VCaP (cell line): Measurements from ENCODE around the gene SYCP3.
"Not testable (repeated sequence)": the region's sequence is repeated elsewhere in the genome, so short reads cannot be mapped to it uniquely, and the experiment has no call there.

ENCODE experiments used
- H3K27ac ChIP-seq: fragments of 450-650 bp; 2 replicates; pipeline ENCODE4 v1.5.1; 2017
- CTCF ChIP-seq: fragments of 450-650 bp; conservative IDR thresholded peaks from 2 replicates; pipeline ENCODE4 v1.5.1; 2017; ENCODE audit warnings: mild to moderate bottlenecking, moderate library complexity

SYCP3 gene

GRCh38 chr12:101694986-101695385, 44.3 kb downstream of the SYCP3 start:
- peak overlapping the region; percentile 98 for H3K27ac ChIP-seq
- no peak for TF ChIP-seq CTCF

- H3K27ac ChIP-seq: no peak overlapping the region
- TF ChIP-seq CTCF: no peak
Measured at GRCh38 chr12:101694297-101694848, 44.9 kb downstream of the SYCP3 start.

- H3K27ac ChIP-seq: no peak overlapping the region
- no peak for TF ChIP-seq CTCF
Measured at GRCh38 chr12:101691503-101692096, 47.7 kb downstream of the SYCP3 start.

- no peak overlapping the region for H3K27ac ChIP-seq
- TF ChIP-seq CTCF: no peak
Measured at GRCh38 chr12:101690544-101691098, 48.6 kb downstream of the SYCP3 start.

GRCh38 chr12:101686176-101686575, 53.1 kb downstream of the SYCP3 start:
- H3K27ac ChIP-seq: no peak overlapping the region
- no peak for TF ChIP-seq CTCF

- H3K27ac ChIP-seq: no peak overlapping the region
- no peak for TF ChIP-seq CTCF
Measured at GRCh38 chr12:101685092-101685491, 54.2 kb downstream of the SYCP3 start.

GRCh38 chr12:101681627-101682026, 57.6 kb downstream of the SYCP3 start:
- not testable (repeated sequence) for H3K27ac ChIP-seq

GRCh38 chr12:101680647-101681046, 58.6 kb downstream of the SYCP3 start:
- no peak for TF ChIP-seq CTCF
- no peak overlapping the region for H3K27ac ChIP-seq
